Neural cell (in vitro differentiated cells): ENCODE measurements around the gene SFMBT2. TPM values are rescaled to one million over a fixed set of nuclear protein-coding genes. Genes with fewer than 3 reads are reported as not detected.

Experiments used
- H2AFZ ChIP-seq: fragments of 200-600, 300-800 bp; sonication (generic), shearing (Covaris generic); 2 replicates; pipeline ENCODE4 v1.6.0; 2014; ENCODE audit warnings: low read depth, mild to moderate bottlenecking, antibody characterized with exemption, low read length, moderate library complexity
- H3F3A ChIP-seq: fragments of 200-600 bp; shearing (Covaris generic); 2 replicates; pipeline ENCODE4 v1.6.1; 2016; ENCODE audit warnings: mild to moderate bottlenecking, moderate library complexity, mixed read lengths, antibody characterized with exemption, low read length; ENCODE audit not compliant: insufficient read depth, poor library complexity, severe bottlenecking
- H3K27ac ChIP-seq: fragments of 200-600, 300-800 bp; sonication (generic), shearing (Covaris generic); 2 replicates; pipeline ENCODE4 v1.5.1; 2014; ENCODE audit warnings: mild to moderate bottlenecking, low read length, moderate library complexity
- H3K27me3 ChIP-seq: fragments of 300-800, 200-600 bp; sonication (generic), shearing (Covaris generic); 2 replicates; pipeline ENCODE4 v1.6.0; 2014; ENCODE audit warnings: mild to moderate bottlenecking, low read depth, low read length, moderate library complexity; ENCODE audit not compliant: insufficient read depth
- H3K36me3 ChIP-seq: fragments of 300-800, 200-600 bp; sonication (generic), shearing (Covaris generic); 2 replicates; pipeline ENCODE4 v1.5.1; 2014; ENCODE audit warnings: mild to moderate bottlenecking, antibody characterized with exemption, low read length, moderate library complexity; ENCODE audit not compliant: insufficient read depth
- H3K4me2 ChIP-seq: fragments of 300-800, 200-600 bp; sonication (generic), shearing (Covaris generic); 2 replicates; pipeline ENCODE4 v1.6.0; 2014; ENCODE audit warnings: mild to moderate bottlenecking, low read length
- H3K4me3 ChIP-seq: fragments of 300-800, 200-600 bp; sonication (generic), shearing (Covaris generic); 2 replicates; pipeline ENCODE4 v1.5.1; 2014; ENCODE audit warnings: mild to moderate bottlenecking, low read length, moderate library complexity
- H3K79me2 ChIP-seq: fragments of 200-600 bp; shearing (Covaris generic); replicated peaks from 2 replicates; pipeline ENCODE4 v1.6.0; 2014; ENCODE audit warnings: mild to moderate bottlenecking, low read length, moderate library complexity; ENCODE audit not compliant: insufficient read depth
- H3K9ac ChIP-seq: fragments of 300-800, 200-600 bp; sonication (generic), shearing (Covaris generic); 2 replicates; pipeline ENCODE4 v1.6.1; 2016; ENCODE audit warnings: mild to moderate bottlenecking, low read length, mixed read lengths
- H3K9me2 ChIP-seq: fragments of 200-600 bp; shearing (Covaris generic); 2 replicates; pipeline ENCODE4 v1.6.1; 2016; ENCODE audit warnings: mild to moderate bottlenecking, low read length, mixed read lengths; ENCODE audit not compliant: insufficient read depth
- H3K9me3 ChIP-seq: fragments of 200-600, 300-800 bp; sonication (generic), shearing (Covaris generic); 2 replicates; pipeline ENCODE4 v1.6.1; 2016; ENCODE audit warnings: mild to moderate bottlenecking, mixed run types, low read length, moderate library complexity, mixed read lengths
- H4K20me1 ChIP-seq: fragments of 200-600 bp; shearing (Covaris generic); 2 replicates; pipeline ENCODE4 v1.6.1; 2016; ENCODE audit warnings: mild to moderate bottlenecking, mixed run types; ENCODE audit not compliant: insufficient read depth
- CTCF ChIP-seq: fragments of 450-650 bp; IDR thresholded peaks from 2 replicates; pipeline ENCODE4 v1.5.1; 2014; ENCODE audit warnings: antibody characterized with exemption, mild to moderate bottlenecking, moderate library complexity; ENCODE audit not compliant: poor library complexity, severe bottlenecking
- EP300 ChIP-seq: fragments of 450-650 bp; conservative IDR thresholded peaks from 2 replicates; pipeline ENCODE4 v1.6.1; 2014; ENCODE audit warnings: antibody characterized with exemption, mild to moderate bottlenecking, moderate library complexity; ENCODE audit not compliant: poor library complexity, severe bottlenecking
- EZH2 ChIP-seq: fragments of 200-600, 300-800 bp; shearing (Covaris generic), sonication (generic); IDR thresholded peaks from 2 replicates; pipeline ENCODE4 v1.6.1; 2014; ENCODE audit warnings: antibody characterized with exemption, low read length, borderline replicate concordance, mild to moderate bottlenecking; ENCODE audit not compliant: insufficient read depth, poor library complexity, severe bottlenecking
- MXI1 ChIP-seq: fragments of 450-650 bp; conservative IDR thresholded peaks from 2 replicates; pipeline ENCODE4 v1.6.1; 2014; ENCODE audit warnings: antibody characterized with exemption, mild to moderate bottlenecking; ENCODE audit not compliant: poor library complexity, severe bottlenecking
- POLR2AphosphoS5 ChIP-seq: IDR thresholded peaks from 2 replicates; pipeline ENCODE4 v1.6.1; 2012
- RAD21 ChIP-seq: fragments of 450-650 bp; conservative IDR thresholded peaks from 2 replicates; pipeline ENCODE4 v1.6.1; 2014; ENCODE audit warnings: antibody characterized with exemption, mild to moderate bottlenecking, moderate library complexity
- REST ChIP-seq: IDR thresholded peaks from 2 replicates; pipeline ENCODE4 v1.6.1; 2012; ENCODE audit warnings: borderline replicate concordance
- SMC3 ChIP-seq: fragments of 450-650 bp; conservative IDR thresholded peaks from 2 replicates; pipeline ENCODE4 v1.6.1; 2014; ENCODE audit warnings: antibody characterized with exemption, mild to moderate bottlenecking, moderate library complexity; ENCODE audit not compliant: poor library complexity
- TAF1 ChIP-seq: IDR thresholded peaks from 2 replicates; pipeline ENCODE4 v1.6.1; 2012; ENCODE audit warnings: low read depth
- polyA plus RNA-seq: library from polyadenylated mRNA; depleted of rRNA; stranded (reverse); fragments of >200 nt; gene quantifications from 2 replicates; pipeline ENCODE4 v1.2.3, GENCODE V29; 2014

Gene SFMBT2
- polyA plus RNA-seq, 1 donor from 2014 or later = 1.3 TPM

GRCh38 chr10:7159928-7160327, 250.9 kb downstream of the SFMBT2 start:
- Histone ChIP-seq H3K27ac (no peak overlapping the region), H3K9me3 (no peaks in the 10 kb centered on the region), H2AFZ (no peak overlapping the region), H3K4me2 (no peak overlapping the region), H3K27me3 (no peaks in the 10 kb centered on the region), H3K36me3 (no peaks in the 10 kb centered on the region), H3K9me2 (no peaks in the 10 kb centered on the region), H4K20me1 (no peaks in the 10 kb centered on the region), H3K79me2 (no peaks in the 10 kb centered on the region), H3K9ac (no peak overlapping the region), H3F3A (no peaks in the 10 kb centered on the region), H3K4me3 (no peak overlapping the region)
- TF ChIP-seq CTCF = no peak
- no peak for TF ChIP-seq SMC3
- TF ChIP-seq RAD21 = no peak
- TF ChIP-seq REST = no peak
- no peak for TF ChIP-seq MXI1
- no peak for TF ChIP-seq EP300
- no peak for TF ChIP-seq EZH2
- no peak for TF ChIP-seq TAF1
- no peak for TF ChIP-seq POLR2AphosphoS5

- Histone ChIP-seq H3K9me3 (no peaks in the 10 kb centered on the region), H3K36me3 (no peaks in the 10 kb centered on the region), H4K20me1 (no peaks in the 10 kb centered on the region), H3K9ac (no peak overlapping the region), H3K9me2 (no peaks in the 10 kb centered on the region), H2AFZ (no peak overlapping the region), H3K27ac (no peak overlapping the region), H3K27me3 (no peaks in the 10 kb centered on the region), H3K4me3 (no peak overlapping the region), H3F3A (no peaks in the 10 kb centered on the region), H3K79me2 (no peaks in the 10 kb centered on the region), H3K4me2 (no peak overlapping the region)
- TF ChIP-seq MXI1 = no peak
- TF ChIP-seq CTCF = no peak
- TF ChIP-seq POLR2AphosphoS5 = no peak
- TF ChIP-seq REST = no peak
- no peak for TF ChIP-seq RAD21
- TF ChIP-seq EP300 = no peak
- TF ChIP-seq TAF1 = no peak
- TF ChIP-seq SMC3 = no peak
- TF ChIP-seq EZH2 = no peak
Measured at GRCh38 chr10:7159517-7159916, 251.3 kb downstream of the SFMBT2 start.
